AG10803 (cell line): ENCODE results near the gene TBC1D21.
"Not testable (repeated sequence)": the region's sequence is repeated elsewhere in the genome, so short reads cannot be mapped to it uniquely, and the experiment has no call there.

Experiments used
- DNase-seq: peaks from one replicate; pipeline ENCODE4 v3.0.0; 2010; ENCODE audit warnings: low read depth
- H3K4me3 ChIP-seq: 2 replicates; pipeline ENCODE4 v1.5.1; 2011; ENCODE audit warnings: mild to moderate bottlenecking, low read length, control low read depth
- CTCF ChIP-seq: conservative IDR thresholded peaks from 2 replicates; pipeline ENCODE4 v1.5.1; 2011; ENCODE audit warnings: mild to moderate bottlenecking, low read length, control low read depth, inconsistent platforms

Gene TBC1D21

GRCh38 chr15:73936588-73937290 is 63.4 kb downstream of the TBC1D21 start:
- no peak for DNase-seq
- TF ChIP-seq CTCF = no peak
- no peak overlapping the region for H3K4me3 ChIP-seq

GRCh38 chr15:73937296-73937695 is 63.9 kb downstream of the TBC1D21 start:
- TF ChIP-seq CTCF = no peak
- no peak overlapping the region for H3K4me3 ChIP-seq
- DNase-seq = no peak

- DNase-seq = no peak
- no peak for TF ChIP-seq CTCF
- H3K4me3 ChIP-seq = no peak overlapping the region
Observed at GRCh38 chr15:73937726-73938125, 64.4 kb downstream of the TBC1D21 start.

- DNase-seq, H3K4me3 ChIP-seq: not testable (repeated sequence)
Observed at GRCh38 chr15:73938516-73938915, 65.2 kb downstream of the TBC1D21 start.
